ENCODE data around the gene BAD.
"Not testable (repeated sequence)": the region's sequence is repeated elsewhere in the genome, so short reads cannot be mapped to it uniquely, and the experiment has no call there.

The BAD gene

GRCh38 chr11:64314805-64315561, 30.5 kb upstream of the BAD start:
- DNase-seq, result no peak

DNA sequence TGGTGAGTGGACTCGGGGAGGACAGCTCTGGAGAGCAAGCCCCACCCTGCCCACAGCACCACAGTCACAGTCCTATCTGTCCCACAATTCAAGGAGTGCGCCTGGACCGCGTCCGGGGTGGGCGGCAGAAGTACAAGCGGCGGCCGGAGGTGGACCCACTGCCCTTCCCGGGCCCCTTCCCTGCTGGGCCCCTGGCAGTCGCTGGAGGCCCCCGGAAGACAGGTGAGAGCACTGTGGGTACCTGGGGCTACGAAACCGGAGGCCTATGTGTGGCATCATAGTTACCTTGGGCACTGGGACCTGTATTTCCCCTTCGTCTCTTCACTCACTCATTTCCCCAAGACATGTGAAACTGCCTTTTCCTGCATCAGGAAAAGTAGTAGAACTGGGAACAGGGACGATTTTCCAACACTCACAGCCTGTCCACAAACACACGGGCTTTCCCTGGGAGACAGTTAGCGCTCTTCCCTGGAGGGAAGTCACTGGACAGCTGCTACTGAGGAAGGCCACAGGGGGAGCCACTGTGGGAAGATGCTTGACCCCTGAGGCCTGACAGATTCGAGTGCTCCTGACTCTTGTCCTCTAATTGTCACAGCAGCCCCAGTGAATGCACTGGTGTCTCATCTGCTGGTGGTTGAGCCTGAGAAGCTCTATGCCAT, 29.8 kb upstream of the BAD start:
- no peak for DNase-seq

DNA sequence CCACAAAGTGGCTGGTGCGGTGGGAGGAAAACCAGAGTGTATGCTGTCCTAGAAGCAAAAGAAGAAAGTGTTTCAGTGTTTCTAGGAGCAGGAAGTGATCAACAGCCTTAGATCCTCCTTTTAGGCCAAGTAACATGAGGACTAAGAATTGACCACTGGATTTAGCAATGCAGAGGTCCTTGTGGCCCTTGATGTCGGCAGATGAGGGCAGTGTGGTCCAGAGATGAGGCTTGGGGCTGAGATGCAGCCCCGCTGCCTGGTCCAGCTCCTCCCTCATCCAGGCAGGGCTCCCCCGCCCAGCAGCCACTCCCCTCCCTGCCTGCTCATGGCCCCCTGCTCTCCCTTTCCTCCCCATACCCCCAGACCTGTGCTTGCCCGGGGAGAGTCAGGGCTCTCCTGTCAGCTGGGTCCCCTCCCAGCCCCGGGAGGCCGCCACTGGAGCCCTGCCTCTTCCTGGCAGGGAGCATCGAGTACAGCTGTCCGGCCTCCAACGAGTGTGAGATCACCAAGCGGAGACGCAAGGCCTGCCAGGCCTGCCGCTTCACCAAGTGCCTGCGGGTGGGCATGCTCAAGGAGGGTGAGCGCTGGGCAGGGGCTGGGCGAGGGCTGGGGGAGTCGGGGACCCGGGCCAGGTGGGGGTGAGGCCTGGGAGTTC, 29.2 kb upstream of the BAD start:
- DNase-seq, result no peak

GRCh38 chr11:64312947-64313346, 28.5 kb upstream of the BAD start:
- DNase-seq, result no peak

DNA sequence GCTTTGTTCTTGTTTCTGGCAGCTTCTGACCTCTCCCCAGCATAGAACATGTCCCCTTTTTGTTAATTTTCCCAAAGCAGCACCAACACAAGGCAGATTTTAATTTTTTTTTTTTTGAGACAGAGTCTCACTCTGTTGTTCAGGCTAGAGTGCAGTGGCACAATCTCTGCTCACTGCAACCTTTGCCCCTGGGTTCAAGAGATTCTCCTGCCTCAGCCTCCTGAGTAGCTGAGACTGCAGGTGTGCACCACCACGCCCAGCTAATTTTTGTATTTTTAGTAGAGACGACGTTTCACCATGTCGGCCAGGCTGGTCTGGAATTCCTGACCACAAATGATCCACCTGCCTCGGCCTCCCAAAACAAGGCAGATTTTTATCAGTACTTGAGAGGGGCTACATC, 23.3 kb upstream of the BAD start:
- DNase-seq, result not testable (repeated sequence)

DNA sequence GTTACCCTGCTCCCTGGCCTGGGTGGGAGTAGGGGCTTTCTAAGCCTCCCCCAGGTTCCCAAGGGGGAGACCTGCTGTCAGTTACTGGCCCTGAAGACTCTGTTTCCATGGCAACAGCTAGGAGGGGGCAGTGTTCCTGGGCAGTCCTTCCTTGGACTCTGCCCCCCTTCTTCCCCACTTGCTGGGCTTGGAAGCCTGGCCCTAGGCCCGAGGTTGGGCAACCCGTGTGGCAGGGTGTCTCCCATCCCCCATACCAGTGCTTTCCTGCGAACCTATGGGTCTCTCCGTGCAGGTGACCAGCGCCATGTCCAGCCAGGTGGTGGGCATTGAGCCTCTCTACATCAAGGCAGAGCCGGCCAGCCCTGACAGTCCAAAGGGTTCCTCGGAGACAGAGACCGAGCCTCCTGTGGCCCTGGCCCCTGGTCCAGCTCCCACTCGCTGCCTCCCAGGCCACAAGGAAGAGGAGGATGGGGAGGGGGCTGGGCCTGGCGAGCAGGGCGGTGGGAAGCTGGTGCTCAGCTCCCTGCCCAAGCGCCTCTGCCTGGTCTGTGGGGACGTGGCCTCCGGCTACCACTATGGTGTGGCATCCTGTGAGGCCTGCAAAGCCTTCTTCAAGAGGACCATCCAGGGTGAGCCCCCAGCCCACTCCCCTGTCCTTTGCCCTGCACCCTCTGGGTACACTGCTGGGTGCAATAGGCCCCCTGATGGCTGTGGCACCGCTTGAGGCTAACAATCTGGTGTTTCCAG, 22.6 kb upstream of the BAD start:
- DNase-seq, result no peak

GRCh38 chr11:64306563-64306875, 22.1 kb upstream of the BAD start:
- no peak for DNase-seq

DNA sequence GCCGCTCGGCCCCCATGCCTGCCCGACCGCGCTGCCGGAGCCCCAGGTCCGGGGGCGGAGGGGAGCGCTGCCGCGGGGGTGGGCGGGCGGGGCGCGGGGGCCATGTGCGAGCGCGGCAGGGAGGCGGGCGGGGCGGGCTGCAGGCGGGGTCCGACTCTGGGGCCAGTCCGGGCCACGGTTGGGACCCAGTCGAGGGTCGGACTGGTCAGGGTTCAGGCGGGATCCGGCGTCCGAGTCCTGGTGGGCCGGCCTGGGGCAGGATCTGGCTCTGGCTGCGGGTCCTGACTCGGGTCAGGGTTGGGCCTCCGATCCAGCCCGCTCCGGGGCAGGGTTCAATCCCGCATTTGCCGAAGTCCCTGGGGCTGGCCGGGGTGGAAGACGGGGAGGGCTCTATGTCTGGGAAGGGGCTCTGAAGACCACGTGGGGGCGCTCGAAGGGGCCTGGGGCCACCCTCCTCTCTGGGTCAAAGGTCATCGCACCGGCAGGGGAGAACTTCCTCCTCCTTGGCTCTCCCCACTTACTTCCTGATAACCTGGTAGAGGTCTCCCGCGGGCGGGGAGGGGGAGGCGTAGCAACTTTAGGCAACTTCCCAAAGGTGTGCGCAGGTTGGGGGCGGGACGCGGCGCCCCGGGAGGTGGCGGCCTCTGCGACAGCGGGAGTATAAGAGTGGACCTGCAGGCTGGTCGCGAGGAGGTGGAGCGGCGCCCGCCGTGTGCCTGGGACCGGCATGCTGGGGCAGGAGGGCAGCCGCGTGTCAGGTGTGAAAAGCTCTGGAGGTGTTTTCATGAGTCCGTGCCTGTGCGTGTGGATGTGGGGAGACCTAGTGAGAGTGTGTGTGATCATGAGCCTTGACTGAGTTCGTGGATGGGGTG, 21.5 kb upstream of the BAD start:
- peak; percentile 61 for DNase-seq

GRCh38 chr11:64305075-64305690, 20.7 kb upstream of the BAD start, which contains the start of gene ESRRA:
Gene ESRRA (plus strand): TSS chr11:64305524. CDS start chr11:64307180, 1,656 bp downstream.
- peak; percentile 99 for DNase-seq

GRCh38 chr11:64304316-64305072, 20.0 kb upstream of the BAD start:
- peak; percentile 93 for DNase-seq

DNA sequence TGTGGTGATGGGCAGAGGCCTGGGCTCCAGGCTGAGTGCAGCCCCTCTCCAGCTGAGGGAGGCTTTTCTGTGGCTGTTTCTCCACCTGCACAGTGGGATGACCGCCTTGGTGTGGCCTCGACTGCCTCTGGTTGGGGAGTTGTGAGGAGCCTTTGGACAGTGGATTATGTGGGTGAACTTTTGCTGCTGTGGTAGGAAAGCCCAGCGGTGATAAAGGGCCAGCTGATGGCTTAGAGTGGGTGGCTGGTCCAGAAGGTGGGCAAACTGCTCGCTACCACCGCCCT, 19.5 kb upstream of the BAD start:
- DNase-seq, result no peak

DNA sequence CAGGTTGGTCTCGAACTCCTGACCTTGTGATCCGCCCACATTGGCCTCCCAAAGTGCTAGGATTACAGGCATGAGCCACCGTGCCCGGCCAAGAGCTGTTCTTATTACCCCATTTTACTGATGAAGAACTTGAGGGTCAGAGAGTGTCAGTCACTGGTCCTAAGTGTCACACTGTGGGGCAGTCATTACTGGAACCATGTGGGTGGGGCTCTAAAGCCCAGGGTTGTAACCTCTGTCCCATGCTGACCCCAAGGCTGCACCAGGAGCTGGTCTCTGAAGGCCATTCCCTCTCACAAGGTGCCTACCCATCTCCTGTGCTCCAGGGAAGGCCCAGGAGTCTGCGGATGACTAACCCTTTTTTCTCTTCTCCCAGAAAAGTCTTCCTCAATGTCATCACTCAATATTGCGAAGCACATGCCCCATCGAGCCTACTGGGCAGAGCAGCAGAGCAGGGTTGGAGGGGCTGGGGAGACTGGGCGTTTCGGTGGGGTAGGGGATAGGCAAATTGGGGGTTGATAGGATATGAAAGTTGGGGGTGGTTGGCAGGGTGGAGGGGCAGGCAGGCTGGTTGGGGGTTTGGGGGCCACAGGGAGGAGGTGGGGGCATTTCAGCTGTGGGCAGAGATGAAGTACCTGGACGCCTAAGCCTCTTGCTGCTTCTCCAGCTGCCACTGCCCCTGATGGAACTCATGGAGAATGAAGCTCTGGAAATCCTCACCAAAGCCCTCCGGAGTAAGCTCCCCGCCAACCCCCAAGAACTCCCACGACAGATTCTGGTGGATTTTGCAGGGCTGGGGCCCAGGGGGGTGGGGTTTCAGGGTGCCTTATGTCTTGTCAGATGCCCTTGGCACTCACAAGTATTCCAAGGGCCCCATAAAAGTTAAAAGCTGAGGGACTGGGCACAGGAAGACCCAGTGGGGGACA, 18.9 kb upstream of the BAD start:
- DNase-seq, result no peak

- no peak for DNase-seq
Measured at GRCh38 chr11:64299847-64300648, 15.6 kb upstream of the BAD start, which contains the start of gene CATSPERZ. Gene CATSPERZ (plus strand): TSS chr11:64300358. CDS start chr11:64300411, 53 bp downstream.

DNA sequence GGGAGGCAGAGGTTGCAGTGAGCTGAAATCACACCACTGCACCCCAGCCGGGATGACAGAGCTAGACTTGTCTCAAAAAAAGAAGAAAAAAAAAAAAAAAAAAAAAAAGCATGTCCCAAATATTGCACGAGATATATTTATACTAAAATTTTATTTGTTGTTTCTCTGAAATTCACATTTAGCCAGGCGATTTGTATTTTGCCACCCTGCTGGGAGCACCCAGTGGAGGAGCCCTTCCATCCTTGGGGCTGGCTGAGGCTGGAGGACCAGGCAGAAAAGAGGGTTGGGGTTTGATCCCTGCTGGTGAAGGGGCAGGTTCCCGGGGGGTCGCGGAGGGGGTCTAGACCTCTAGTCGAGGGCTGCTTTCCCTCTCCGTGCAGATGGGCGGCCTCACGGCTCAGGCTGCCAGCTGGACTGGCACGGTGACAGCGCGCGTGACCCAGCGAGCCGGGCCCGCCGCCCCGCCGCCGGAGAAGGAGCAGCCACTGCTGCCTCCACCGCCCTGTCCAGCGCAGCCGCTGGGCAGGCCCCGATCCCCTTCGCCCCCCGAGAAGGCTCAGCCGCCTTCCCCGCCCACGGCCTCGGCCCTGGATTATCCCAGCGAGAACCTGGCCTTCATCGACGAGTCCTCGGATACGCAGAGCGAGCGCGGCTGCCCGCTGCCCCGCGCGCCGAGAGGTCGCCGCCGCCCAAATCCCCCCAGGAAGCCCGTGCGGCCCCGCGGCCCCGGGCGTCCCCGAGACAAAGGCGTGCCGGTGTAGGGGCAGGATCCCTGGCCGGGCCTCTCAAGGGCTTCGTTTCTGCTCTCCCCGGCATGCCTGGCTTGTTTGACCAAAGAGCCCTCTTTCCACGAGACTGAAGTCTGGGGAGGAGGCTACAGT, 14.7 kb upstream of the BAD start:
- DNase-seq, result no peak

DNA sequence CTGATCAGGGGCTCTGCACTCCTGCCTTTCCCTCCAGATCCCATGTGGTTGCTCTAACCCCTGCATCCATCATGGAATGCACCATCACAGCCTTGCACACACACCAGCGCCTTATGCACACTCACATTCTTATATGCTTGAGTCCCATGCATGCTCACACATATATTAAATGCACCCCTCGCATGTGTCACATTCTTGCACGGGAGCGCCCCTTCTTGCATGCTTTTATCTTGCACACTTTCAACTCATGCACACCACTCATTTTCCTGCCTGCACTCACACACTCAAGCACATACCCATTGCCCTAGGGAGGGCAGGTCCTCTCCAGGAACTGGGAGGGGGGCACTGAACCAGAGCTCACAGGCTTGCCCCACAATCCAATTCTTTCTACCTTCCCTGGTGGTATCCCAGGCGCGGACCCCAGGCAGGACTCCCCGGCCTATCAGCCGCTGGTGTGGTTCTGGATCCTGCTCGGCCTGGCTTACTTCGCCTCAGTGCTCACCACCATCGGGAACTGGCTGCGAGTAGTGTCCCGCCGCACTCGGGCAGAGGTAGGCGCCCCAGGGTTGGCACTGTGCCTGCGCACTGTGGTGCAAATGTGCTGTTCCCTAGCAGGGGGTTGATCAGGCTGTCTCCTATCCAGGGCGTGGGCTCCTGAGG, 13.4 kb upstream of the BAD start:
- DNase-seq, result no peak

DNA sequence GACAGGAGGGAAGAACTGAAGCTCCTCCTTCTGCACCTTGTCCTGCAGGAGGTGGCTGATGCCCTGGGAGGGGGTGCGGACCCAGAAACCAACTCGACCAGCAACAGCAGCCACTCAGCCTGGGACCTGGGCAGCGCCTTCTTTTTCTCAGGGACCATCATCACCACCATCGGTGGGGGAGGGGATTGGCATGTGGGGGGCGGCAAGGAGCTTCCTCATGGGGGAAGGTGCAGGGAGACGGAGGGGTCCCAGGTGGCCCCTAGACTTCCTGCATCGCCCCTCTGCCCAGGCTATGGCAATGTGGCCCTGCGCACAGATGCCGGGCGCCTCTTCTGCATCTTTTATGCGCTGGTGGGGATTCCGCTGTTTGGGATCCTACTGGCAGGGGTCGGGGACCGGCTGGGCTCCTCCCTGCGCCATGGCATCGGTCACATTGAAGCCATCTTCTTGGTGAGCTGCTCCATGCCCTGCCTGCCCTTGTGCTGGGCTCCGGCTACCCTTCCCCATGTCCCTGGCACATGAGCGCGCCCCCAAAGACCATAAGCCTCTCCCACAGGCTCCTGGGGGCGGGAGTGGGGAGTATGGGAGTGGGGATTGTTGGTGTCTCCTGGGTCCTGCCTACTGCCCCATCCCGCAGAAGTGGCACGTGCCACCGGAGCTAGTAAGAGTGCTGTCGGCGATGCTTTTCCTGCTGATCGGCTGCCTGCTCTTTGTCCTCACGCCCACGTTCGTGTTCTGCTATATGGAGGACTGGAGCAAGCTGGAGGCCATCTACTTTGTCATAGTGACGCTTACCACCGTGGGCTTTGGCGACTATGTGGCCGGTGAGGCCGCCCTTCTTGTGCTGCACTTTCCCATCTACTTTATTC, 12.6 kb upstream of the BAD start:
- DNase-seq, result no peak

DNA sequence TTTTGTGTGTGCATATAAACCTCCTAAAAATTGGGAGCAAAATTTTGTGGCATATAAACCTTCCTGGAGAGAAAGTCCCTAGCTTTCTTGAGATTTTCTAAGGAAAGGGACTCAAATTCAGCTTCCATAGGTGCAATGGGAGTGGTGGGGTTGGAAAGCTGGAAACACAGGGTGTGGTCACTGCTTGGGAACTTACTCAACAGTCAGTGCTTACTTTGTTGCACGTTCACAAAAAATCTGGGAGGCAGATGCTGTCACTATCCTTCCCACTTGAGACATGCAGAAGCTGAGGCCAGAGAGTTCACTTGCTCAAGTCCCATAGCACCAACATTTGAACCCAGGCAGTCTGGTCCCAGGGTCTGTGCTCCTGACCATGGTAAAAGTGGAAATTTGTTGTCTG, 11.8 kb upstream of the BAD start:
- DNase-seq, result no peak
